Caco-2 (cell line): Measurements from ENCODE around the gene OSTM1. TPM values are rescaled to one million over a fixed set of nuclear protein-coding genes. Genes with fewer than 3 reads are reported as not detected.

Experiments
- Bru-seq: library from RNA; stranded (reverse); fragments of 400-500 nt; gene quantifications from one replicate; lab custom pipeline; 2021; lab: Mats Ljungman, UMichigan
- BruChase-seq, 2 experiments: library from RNA; stranded (reverse); fragments of 400-500 nt; gene quantifications; one replicate each; lab custom pipeline; 2021; lab: Mats Ljungman, UMichigan
- BruUV-seq: library from RNA; stranded (reverse); fragments of 400-500 nt; replicated peaks from 2 replicates; lab custom pipeline; 2021; lab: Mats Ljungman, UMichigan
- CTCF ChIA-PET: fragments of 300-600 bp; sonication (Branson Sonifier 250); formaldehyde crosslinking; loops from one replicate; lab custom pipeline; 2022; ENCODE audit warnings: antibody characterized with exemption; lab: Charles Lee
- POLR2A ChIA-PET: fragments of 300-600 bp; sonication (Branson Sonifier 250); formaldehyde crosslinking; loops from one replicate; lab custom pipeline; 2022; ENCODE audit warnings: antibody characterized with exemption; lab: Charles Lee
- DNase-seq, 2 experiments: peaks; one replicate each; pipeline versions ENCODE4 v3.0.0 to v3.0.0-alpha.2; 2020 to 2022
- H3K27me3 ChIP-seq: replicated peaks from 2 replicates; pipeline ENCODE4 v1.6.0; 2011; ENCODE audit warnings: low read length; ENCODE audit not compliant: control insufficient read depth, insufficient read depth
- H3K36me3 ChIP-seq: 2 replicates; pipeline ENCODE4 v1.5.1; 2011; ENCODE audit warnings: low read length; ENCODE audit not compliant: control insufficient read depth, insufficient read depth
- H3K4me1 ChIP-seq: fragments of 250-450 bp; sonication (Bioruptor Pico); 2 replicates; pipeline ENCODE4 v1.5.1; 2020; ENCODE audit warnings: mild to moderate bottlenecking
- H3K4me3 ChIP-seq: 2 replicates; pipeline ENCODE4 v1.5.1; 2011; ENCODE audit warnings: low read depth, mild to moderate bottlenecking, control low read depth, low read length
- H3K9me3 ChIP-seq: fragments of 250-450 bp; sonication (Bioruptor Pico); 2 replicates; pipeline ENCODE4 v1.5.1; 2020; ENCODE audit warnings: mild to moderate bottlenecking, moderate library complexity
- H3K27ac Mint-ChIP-seq: one replicate; pipeline ENCODE4 v1.8.0; 2022; ENCODE audit warnings: mixed read lengths; ENCODE audit not compliant: unreplicated experiment
- H3K27me3 Mint-ChIP-seq: one replicate; pipeline ENCODE4 v1.8.0; 2022; ENCODE audit warnings: mixed read lengths; ENCODE audit not compliant: insufficient read depth, unreplicated experiment
- H3K36me3 Mint-ChIP-seq: one replicate; pipeline ENCODE4 v1.8.0; 2022; ENCODE audit warnings: mild to moderate bottlenecking, mixed read lengths; ENCODE audit not compliant: insufficient read depth, unreplicated experiment
- H3K4me1 Mint-ChIP-seq: one replicate; pipeline ENCODE4 v1.8.0; 2022; ENCODE audit warnings: low read depth, mixed read lengths; ENCODE audit not compliant: unreplicated experiment
- H3K4me3 Mint-ChIP-seq: one replicate; pipeline ENCODE4 v1.8.0; 2022; ENCODE audit warnings: mild to moderate bottlenecking, moderate library complexity, mixed read lengths; ENCODE audit not compliant: unreplicated experiment
- H3K9me3 Mint-ChIP-seq: one replicate; pipeline ENCODE4 v1.8.0; 2022; ENCODE audit warnings: mixed read lengths; ENCODE audit not compliant: unreplicated experiment
- intact Hi-C: fragments of 100-400 bp; cut with micrococcal nuclease; formaldehyde crosslinking; loops from one replicate; pipeline ENCODE4 v1.10.0; 2022; ENCODE audit not compliant: unreplicated experiment
- long read RNA-seq: library from polyadenylated mRNA; stranded (forward); transcript quantifications from one replicate; pipeline ENCODE4 v2.0.0, GENCODE V29; 2022
- total RNA-seq: library from RNA; stranded (reverse); gene quantifications from 2 replicates; pipeline ENCODE4 v1.2.3, GENCODE V29; 2022
- TF ChIP-seq, protein P1 (sequence below), 2 experiments: fragments of 200-600 bp in 1 of 2; IDR thresholded peaks; 1 replicate in 1 of 2; 2 replicates in 1 of 2; pipeline versions ENCODE4 v1.5.1 to v1.8.0; 2011 to 2022; ENCODE audit warnings: antibody characterized with exemption in 1 of 2, control low read depth in 1 of 2, inconsistent platforms in 1 of 2, low read depth in 1 of 2, low read length in 1 of 2, mild to moderate bottlenecking in 1 of 2, moderate library complexity in 1 of 2; ENCODE audit not compliant: insufficient read depth in 1 of 2, severe bottlenecking in 1 of 2, unreplicated experiment in 1 of 2

Gene OSTM1, protein sequence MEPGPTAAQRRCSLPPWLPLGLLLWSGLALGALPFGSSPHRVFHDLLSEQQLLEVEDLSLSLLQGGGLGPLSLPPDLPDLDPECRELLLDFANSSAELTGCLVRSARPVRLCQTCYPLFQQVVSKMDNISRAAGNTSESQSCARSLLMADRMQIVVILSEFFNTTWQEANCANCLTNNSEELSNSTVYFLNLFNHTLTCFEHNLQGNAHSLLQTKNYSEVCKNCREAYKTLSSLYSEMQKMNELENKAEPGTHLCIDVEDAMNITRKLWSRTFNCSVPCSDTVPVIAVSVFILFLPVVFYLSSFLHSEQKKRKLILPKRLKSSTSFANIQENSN
- total RNA-seq: 15.9 and 20.1 TPM in 2 replicates
- Bru-seq, nascent RNA: percentile 62 among the genes with signal in this experiment
- BruChase-seq, experiment 1, labeled RNA remaining after a 2-hour chase: percentile 71 among the genes with signal in this experiment
- BruChase-seq, experiment 2, labeled RNA remaining after a 6-hour chase: percentile 79 among the genes with signal in this experiment
- long read RNA-seq, full-length matches to known transcripts: 23 of 29 reads
- long read RNA-seq, partial matches to known transcripts: 2 of 29 reads
- long read RNA-seq, other reads (novel, unspliced or antisense): 4 of 29 reads

DNA sequence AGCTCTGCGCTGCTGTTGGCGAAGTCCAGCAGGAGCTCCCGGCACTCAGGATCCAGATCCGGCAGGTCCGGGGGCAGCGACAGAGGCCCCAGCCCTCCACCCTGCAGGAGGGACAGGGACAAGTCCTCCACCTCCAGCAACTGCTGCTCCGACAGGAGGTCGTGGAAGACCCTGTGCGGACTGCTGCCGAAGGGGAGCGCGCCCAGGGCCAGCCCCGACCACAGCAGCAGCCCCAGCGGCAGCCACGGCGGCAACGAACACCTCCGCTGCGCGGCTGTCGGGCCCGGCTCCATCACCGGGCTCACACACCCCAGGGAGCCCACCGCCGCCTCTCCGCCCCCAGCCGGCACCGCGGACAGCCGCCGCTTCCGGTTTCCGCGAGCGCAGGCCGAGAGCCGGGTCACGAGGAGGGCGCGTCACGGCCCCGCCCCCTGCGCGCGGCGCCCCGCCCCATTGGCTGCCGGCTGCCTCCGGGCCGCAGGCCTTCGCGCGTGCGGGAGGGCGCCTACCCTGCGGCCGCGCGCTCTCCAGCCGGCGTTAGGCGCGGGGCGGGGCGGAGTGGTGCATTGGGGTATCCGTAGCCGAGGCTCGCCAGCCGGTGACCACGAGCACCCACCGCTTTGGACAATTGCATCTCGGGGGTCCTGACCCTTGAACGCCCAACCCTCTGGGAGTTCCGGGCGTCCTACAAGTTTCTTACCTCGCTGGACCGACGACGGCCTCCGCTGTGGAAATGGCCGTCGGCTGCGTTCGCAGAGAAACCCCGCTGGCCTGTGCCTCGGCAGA, at the start of gene OSTM1:
TSS of gene OSTM1 (minus strand) at position 383 of the 786 bp plus-strand sequence. CDS start at position 293, 90 bp downstream.
- H3K9me3 Mint-ChIP-seq: no peaks in the 10 kb centered on the region
- H3K27me3 ChIP-seq: no peaks in the 10 kb centered on the region
- H3K9me3 ChIP-seq: no peaks in the 10 kb centered on the region
- no peaks in the 10 kb centered on the region for H3K4me1 ChIP-seq
- TF ChIP-seq, protein P1, sequence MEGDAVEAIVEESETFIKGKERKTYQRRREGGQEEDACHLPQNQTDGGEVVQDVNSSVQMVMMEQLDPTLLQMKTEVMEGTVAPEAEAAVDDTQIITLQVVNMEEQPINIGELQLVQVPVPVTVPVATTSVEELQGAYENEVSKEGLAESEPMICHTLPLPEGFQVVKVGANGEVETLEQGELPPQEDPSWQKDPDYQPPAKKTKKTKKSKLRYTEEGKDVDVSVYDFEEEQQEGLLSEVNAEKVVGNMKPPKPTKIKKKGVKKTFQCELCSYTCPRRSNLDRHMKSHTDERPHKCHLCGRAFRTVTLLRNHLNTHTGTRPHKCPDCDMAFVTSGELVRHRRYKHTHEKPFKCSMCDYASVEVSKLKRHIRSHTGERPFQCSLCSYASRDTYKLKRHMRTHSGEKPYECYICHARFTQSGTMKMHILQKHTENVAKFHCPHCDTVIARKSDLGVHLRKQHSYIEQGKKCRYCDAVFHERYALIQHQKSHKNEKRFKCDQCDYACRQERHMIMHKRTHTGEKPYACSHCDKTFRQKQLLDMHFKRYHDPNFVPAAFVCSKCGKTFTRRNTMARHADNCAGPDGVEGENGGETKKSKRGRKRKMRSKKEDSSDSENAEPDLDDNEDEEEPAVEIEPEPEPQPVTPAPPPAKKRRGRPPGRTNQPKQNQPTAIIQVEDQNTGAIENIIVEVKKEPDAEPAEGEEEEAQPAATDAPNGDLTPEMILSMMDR (IDR thresholded peaks at IDR 0.05; ENCODE audit: insufficient read depth in 1 of 2, low read depth in 1 of 2, low read length in 1 of 2, severe bottlenecking in 1 of 2, unreplicated experiment in 1 of 2): no peak
- H3K4me3 ChIP-seq: peak within 1 kb of the TSS; percentile 96
- no peaks in the 10 kb centered on the region for H3K36me3 Mint-ChIP-seq
- intact Hi-C loops: loop anchor here (1.0 kb wide), 1 partner anchor 73 kb away; no protein-coding TSS in a partner anchor
- H3K4me3 Mint-ChIP-seq: peak within 1 kb of the TSS; percentile 75
- no peaks in the 10 kb centered on the region for H3K4me1 Mint-ChIP-seq
- no peaks in the 10 kb centered on the region for H3K36me3 ChIP-seq
- peak; percentile 84 to 95 for DNase-seq
- peak within 1 kb of the TSS; percentile 59 for H3K27ac Mint-ChIP-seq
- TSS peak; percentile 81 for BruUV-seq
- no peaks in the 10 kb centered on the region for H3K27me3 Mint-ChIP-seq
- CTCF ChIA-PET: no interaction called here
- POLR2A ChIA-PET: no interaction called here

DNA sequence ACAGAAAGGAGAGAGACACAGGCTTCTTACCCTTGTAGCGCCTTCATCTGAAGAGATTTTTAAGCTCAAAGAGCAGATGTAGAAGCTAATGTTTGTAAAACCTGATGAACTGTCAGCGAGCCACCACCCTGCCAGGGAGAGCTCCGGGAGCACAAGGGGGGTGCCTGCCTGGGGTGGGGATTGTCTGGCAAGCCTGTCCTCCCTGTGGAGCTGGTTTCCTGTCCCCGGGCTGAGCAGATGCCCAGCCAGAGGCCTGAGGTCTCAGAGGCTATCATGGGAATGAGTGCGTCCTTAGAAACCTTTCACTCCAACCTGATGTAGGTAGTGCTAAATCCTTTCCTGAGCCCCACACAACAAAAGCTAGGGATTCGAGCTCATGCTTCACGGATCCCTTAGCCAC, 49.4 kb upstream of the OSTM1 start:
- no peaks in the 10 kb centered on the region for H3K36me3 Mint-ChIP-seq
- no peaks in the 10 kb centered on the region for H3K9me3 ChIP-seq
- H3K27me3 ChIP-seq: no peaks in the 10 kb centered on the region
- no peaks in the 10 kb centered on the region for H3K9me3 Mint-ChIP-seq
- no peak overlapping the region for H3K27ac Mint-ChIP-seq
- CTCF ChIA-PET: no interaction called here
- no peak for DNase-seq
- TF ChIP-seq, protein P1 (IDR thresholded peaks at IDR 0.05; ENCODE audit: insufficient read depth in 1 of 2, low read depth in 1 of 2, low read length in 1 of 2, severe bottlenecking in 1 of 2, unreplicated experiment in 1 of 2): no peak
- H3K36me3 ChIP-seq: no peaks in the 10 kb centered on the region
- POLR2A ChIA-PET: interaction anchor here (1.2 kb wide), 1 partner anchor 10 kb away, joined by 3 read pairs; no protein-coding TSS in a partner anchor
- H3K27me3 Mint-ChIP-seq: no peaks in the 10 kb centered on the region
- BruUV-seq: no TSS peak
- H3K4me3 ChIP-seq: no peak overlapping the region
- intact Hi-C loops: no loop called here
- peaks cover 13% of the 10 kb centered on the region for H3K4me1 ChIP-seq
- H3K4me3 Mint-ChIP-seq: no peak overlapping the region
- H3K4me1 Mint-ChIP-seq: peaks cover 9% of the 10 kb centered on the region

DNA sequence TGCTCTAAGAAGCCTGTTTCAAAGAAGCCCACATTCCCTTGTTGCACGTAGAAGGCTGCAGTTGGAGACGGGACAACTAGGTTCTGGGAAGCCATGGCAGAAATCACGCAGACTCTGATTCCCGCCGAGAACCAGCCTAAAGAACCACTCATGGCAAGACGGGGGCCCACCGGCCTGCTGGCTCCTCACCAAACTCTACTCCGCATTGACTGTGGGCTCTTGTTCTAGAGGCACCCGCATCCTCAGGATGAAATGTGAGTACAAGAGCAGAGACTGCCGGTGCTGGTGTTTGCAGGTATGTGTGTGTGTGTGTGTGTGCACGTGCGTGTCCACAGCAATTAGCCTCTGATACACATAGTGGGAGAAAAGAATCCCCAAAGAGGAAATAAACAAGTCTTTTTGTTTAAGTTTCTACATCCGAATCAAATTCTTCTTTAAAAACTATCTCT, 49.0 kb upstream of the OSTM1 start:
- H3K4me1 ChIP-seq: peaks cover 8% of the 10 kb centered on the region
- H3K36me3 ChIP-seq: no peaks in the 10 kb centered on the region
- POLR2A ChIA-PET: interaction anchor here (1.2 kb wide), 1 partner anchor 10 kb away, joined by 3 read pairs; no protein-coding TSS in a partner anchor
- Mint-ChIP-seq H3K27ac (no peak overlapping the region), H3K4me1 (peaks cover 5% of the 10 kb centered on the region), H3K4me3 (no peak overlapping the region), H3K27me3 (no peaks in the 10 kb centered on the region), H3K9me3 (no peaks in the 10 kb centered on the region), H3K36me3 (no peaks in the 10 kb centered on the region)
- H3K4me3 ChIP-seq: no peak overlapping the region
- intact Hi-C loops: no loop called here
- CTCF ChIA-PET: no interaction called here
- no peaks in the 10 kb centered on the region for H3K9me3 ChIP-seq
- no TSS peak for BruUV-seq
- TF ChIP-seq, protein P1 (IDR thresholded peaks at IDR 0.05; ENCODE audit: insufficient read depth in 1 of 2, low read depth in 1 of 2, low read length in 1 of 2, severe bottlenecking in 1 of 2, unreplicated experiment in 1 of 2): no peak
- no peak for DNase-seq
- H3K27me3 ChIP-seq: no peaks in the 10 kb centered on the region
